GM19467 (cell line): ENCODE data around the gene NBEAL1.
"Not testable (repeated sequence)": the region's sequence is repeated elsewhere in the genome, so short reads cannot be mapped to it uniquely, and the experiment has no call there.

ENCODE experiments used
- ATAC-seq: cut with Tn5 transposase; IDR thresholded peaks from one replicate; pipeline ENCODE4 v1.9.1; 2021; ENCODE audit warnings: mild to moderate bottlenecking, moderate library complexity; ENCODE audit not compliant: unreplicated experiment

Gene NBEAL1

GRCh38 chr2:203014456-203015199 lies at the start of gene NBEAL1:
NBEAL1 (plus strand) TSS chr2:203014875; CDS start chr2:203016385, 1,510 bp downstream.
- ATAC-seq: peak; percentile 97

- peak; percentile 42 for ATAC-seq
Observed at GRCh38 chr2:202965810-202966460, 48.7 kb upstream of the NBEAL1 start.

- ATAC-seq: not testable (repeated sequence)
Observed at GRCh38 chr2:202969404-202969803, 45.3 kb upstream of the NBEAL1 start.

GRCh38 chr2:202976809-202977208 lies 37.9 kb upstream of the NBEAL1 start:
- no peak for ATAC-seq

- ATAC-seq: no peak
Observed at GRCh38 chr2:202982779-202983491, 31.7 kb upstream of the NBEAL1 start.

- ATAC-seq: no peak
Observed at GRCh38 chr2:202989749-202990148, 24.9 kb upstream of the NBEAL1 start.

- ATAC-seq: no peak
Observed at GRCh38 chr2:202990501-202990900, 24.2 kb upstream of the NBEAL1 start.

- not testable (repeated sequence) for ATAC-seq
Observed at GRCh38 chr2:202997113-202997512, 17.6 kb upstream of the NBEAL1 start.

- ATAC-seq: no peak
Observed at GRCh38 chr2:203002054-203002821, 12.4 kb upstream of the NBEAL1 start.

- ATAC-seq: no peak
Observed at GRCh38 chr2:203003716-203004115, 11.0 kb upstream of the NBEAL1 start.

GRCh38 chr2:203016716-203017115 lies 2.0 kb downstream of the NBEAL1 start:
- ATAC-seq: no peak

- no peak for ATAC-seq
Observed at GRCh38 chr2:203018181-203018580, 3.5 kb downstream of the NBEAL1 start.

GRCh38 chr2:203019142-203019541 lies 4.5 kb downstream of the NBEAL1 start:
- ATAC-seq: no peak

GRCh38 chr2:203021991-203022390 lies 7.3 kb downstream of the NBEAL1 start:
- ATAC-seq: no peak

- ATAC-seq: no peak
Observed at GRCh38 chr2:203022751-203023150, 8.1 kb downstream of the NBEAL1 start.

- ATAC-seq: no peak
Observed at GRCh38 chr2:203025592-203025991, 10.9 kb downstream of the NBEAL1 start.

- no peak for ATAC-seq
Observed at GRCh38 chr2:203030545-203030944, 15.9 kb downstream of the NBEAL1 start.

GRCh38 chr2:203030991-203031390 lies 16.3 kb downstream of the NBEAL1 start:
- ATAC-seq: no peak

- no peak for ATAC-seq
Observed at GRCh38 chr2:203033395-203033794, 18.7 kb downstream of the NBEAL1 start.

GRCh38 chr2:203035879-203036470 lies 21.3 kb downstream of the NBEAL1 start:
- ATAC-seq: no peak

- no peak for ATAC-seq
Observed at GRCh38 chr2:203037026-203037425, 22.4 kb downstream of the NBEAL1 start.
